Measurements from ENCODE around the gene EPS15.
"Not testable (repeated sequence)": the region's sequence is repeated elsewhere in the genome, so short reads cannot be mapped to it uniquely, and the experiment has no call there.

The EPS15 gene

DNA sequence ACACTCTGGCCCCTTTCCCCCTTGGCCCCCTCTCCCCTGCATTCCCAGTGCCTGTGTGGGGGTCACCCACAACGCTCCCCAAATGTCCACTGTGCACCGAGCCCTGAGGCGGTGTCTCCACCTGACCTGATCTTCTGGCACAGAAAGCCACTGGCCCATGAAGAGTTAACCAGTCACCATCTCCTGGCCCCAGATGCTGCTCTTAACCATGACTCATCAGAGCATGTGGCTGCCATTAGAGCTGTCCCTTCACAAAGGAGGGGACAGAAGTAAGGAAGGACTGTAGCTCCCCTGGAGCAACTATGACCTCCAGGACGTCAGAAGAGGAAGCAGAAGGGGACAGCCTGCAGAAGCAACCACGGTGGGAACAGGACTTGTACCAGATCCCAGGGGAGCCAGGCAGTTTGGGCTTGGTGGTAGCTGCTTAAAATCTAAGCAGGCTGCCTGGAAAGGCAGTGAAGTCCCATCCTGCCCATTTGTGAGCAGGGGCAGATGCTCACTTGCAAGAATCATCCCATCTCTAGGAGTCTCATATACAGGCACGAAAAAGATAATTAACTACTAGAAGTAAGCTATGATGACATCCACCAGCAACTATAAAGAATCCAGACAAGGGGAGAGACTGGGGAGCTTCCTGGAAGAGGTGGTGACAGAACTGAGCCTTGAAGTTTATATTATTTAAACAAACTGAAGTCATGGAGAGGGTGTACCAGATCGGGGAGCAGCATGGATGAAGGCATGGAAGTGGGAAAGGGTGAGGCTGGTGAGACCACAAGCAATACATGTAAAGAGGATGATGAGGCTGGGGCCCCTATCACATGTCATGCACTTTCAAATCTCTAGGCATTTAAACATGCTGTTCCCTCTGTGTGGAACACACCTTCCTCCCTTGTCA is 187.6 kb downstream of the EPS15 start:
- DNase-seq (ENCODE audit: low spot score) = no peak

DNA sequence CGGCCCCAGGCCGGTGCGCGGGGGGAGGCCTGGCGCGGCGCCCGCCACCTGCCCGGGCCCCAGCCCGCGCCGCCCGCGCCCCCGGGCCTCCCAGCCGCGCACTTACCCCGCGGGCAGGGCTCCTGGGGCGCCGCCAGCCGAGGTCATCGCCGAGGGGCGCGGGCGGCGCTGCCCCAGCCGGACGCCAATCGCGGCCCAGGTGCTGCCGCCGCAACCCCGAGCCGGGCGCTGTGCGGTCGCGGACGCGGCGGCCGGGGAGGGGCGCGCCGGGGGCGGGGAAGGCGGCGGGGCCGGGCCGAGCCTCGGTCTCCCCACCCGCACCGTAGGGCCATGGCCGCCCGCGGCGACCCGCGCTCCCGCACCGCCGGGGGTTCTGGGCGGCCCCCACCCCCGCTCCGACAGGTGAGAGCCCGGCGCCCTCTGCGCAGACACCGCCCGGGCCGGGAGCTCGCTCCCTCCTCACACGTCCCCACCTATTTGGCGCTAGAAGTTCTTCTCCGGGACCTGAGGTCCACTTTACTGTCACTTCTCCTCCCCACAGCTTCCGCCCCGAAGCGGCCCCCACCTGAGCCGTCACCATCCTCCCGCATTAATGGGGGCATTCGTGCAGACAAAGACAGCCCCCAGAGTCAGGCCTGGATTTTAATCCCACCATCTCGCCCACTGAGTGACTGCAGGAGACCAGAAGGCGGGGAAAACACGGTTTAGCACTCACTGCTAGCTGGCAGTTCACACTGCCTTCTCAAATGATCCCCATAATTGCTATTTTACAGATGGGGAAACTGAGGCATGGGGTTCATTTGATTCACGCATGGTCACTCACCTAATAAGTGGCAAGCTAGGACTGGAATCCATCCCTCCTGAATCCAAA is 188.5 kb downstream of the EPS15 start, which contains the start of gene TTC39A:
TSS of gene TTC39A (minus strand) at position 232 of the 871 bp plus-strand sequence. CDS start at position 147, 85 bp downstream.
- DNase-seq (ENCODE audit: low spot score) = no peak

DNA sequence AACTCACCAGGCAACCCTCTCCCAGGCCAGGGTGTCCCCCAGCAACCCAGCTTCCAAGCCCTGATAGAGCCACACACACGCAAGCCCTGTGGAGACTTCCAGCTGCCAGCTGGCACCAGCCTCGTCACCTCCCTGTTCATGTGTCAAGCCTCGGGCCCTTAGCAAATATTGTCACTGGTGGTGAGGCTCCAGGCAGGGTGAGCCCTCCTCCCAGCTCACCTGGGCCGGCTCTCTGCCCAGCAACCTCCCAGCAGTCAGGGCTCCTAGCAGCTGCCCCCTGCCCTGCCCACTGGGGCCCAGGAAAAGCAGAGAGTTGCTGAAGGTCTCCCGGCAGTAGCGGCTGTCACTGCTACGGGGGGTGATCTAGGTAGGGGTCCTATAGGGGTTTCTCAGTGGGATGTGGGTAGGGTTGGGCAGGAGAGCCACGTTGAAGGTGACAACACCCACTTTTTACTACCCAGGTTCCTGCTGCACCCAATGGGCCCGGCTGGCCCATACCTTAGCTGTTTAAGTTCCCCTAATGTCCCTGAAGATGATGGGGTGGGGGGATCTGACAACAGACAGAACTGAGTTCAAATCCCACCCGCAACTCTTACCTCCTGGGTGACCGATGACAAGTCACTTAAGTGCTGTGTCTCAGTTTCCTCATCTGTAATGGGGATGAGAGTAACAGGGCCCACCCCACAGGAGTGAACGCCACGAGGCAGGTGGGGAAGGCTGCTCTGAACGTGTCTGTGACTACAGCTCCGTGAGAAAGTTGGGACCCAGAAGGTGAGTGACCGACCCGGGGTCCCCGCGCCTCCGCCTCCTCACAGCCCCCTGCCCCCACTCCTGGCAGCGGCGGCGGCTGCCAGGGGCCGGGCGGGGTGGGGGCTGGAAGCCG is 189.4 kb downstream of the EPS15 start:
- DNase-seq (ENCODE audit: low spot score) = no peak

DNA sequence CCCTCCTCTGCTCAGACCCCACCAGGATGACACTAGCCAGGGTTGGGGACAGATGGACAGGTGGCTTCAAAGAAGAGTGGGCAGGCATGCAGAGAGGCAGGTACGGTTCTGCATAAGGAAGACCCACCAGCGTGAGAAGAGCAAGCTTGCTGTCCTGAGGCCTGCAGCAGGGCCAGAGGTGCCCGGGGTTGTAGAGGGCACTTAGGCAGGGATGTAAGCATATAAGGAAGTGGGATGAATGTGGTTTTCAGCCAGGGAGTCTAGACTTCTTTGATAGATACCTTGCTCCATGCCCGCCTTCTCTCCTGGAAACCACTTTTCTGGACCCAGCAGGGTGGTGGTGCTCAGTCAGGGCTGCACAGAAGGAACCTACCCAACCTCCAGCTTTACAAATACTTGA is 190.1 kb downstream of the EPS15 start:
- DNase-seq (ENCODE audit: low spot score) = no peak

DNA sequence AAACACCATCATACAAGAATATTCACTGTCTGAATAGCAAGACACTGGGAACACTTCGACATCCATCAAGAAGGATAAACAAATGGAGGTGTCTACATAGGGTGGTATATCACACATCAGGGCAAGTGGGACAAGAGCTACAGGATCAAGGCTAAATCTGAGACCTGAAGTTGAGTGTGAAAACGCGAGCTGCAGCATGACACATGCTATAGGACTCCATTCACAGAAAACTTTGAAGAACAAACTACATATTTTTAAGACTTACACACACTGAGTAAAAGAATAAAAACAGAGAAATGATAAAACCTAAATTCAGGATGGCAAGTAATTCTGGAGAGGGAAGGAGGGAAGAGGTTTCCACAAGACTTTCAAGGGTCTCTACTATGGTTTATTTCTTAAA is 190.8 kb downstream of the EPS15 start:
- no peak for DNase-seq (ENCODE audit: low spot score)

DNA sequence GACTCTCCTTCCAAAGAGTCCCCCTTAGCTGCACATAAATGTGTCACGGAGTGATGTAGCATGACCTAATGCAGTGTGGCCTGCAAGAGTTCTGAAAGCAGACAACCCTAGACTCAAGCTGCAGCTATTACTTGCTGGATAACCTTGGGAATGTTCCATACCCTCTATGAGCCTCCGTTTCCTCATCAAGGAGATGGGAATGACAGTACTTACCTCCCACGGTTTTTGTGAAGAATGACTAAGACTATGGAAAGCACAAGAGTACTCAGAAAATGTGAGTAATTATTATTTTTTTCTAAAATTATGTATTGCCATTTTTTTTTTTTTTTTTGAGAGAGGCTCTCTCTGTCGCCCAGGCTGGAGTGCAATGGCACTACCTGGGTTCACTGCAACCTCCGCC is 191.7 kb downstream of the EPS15 start:
- DNase-seq (ENCODE audit: low spot score) = no peak

DNA sequence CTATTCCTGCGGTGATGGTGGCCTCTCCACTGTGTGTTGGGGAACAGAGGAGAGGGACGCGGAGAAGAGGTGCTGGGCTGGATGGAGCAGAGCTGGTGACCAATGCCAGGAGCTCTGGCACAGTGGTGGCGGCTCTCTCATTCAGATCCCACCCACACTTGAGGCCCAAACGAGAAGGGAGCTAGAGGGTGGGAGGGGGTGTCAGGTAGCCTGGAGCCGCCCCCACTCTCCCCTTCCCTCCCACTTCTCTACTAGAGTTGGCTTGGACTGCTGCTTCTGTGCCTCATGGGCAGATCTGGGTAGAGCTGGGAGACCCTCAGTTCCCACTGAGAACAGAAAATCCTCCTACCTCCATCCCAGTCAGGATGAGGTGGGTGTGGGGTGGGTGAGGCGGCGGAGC is 192.2 kb downstream of the EPS15 start:
- DNase-seq (ENCODE audit: low spot score) = no peak

DNA sequence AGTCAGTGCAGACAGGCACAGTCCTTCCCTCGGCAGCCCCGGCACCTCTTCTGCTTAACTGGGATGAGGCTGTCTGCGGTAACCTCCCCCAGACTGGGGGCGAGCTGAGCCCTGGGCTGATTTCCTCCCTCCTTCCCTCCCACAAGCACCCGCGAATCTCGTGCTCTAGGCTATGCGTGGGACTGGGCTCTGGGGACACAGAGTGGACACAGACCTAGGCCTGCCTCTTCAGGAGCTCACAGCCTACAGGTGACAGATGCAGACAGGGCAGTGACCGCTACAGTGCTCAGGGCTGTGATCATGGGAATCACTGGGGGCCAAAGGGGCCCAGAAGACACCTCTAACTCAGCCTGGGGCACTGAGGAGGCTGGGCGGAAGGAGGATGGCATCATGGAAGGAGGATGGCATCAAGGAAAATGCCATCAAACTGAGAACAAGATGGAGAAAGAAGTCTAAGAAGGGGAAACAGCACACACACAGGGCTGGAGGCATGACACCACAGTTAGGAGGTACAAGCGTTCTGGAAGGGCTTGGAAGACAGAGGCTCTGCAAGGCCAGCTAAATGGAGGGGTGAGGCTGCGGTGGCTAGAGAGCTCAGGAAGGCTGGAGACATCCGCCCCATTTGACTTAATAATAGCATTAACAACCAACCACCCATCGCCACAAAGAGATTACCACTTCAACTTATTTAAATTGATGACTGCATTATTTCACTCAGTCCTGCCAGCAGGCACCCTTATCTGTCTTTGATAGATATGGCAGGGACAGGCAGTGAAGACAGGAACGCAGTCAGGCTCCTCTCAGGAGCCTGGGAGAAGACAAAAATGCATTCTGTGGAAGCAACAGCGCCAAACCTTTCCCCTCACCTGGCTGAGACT is 192.9 kb downstream of the EPS15 start:
- no peak for DNase-seq (ENCODE audit: low spot score)

DNA sequence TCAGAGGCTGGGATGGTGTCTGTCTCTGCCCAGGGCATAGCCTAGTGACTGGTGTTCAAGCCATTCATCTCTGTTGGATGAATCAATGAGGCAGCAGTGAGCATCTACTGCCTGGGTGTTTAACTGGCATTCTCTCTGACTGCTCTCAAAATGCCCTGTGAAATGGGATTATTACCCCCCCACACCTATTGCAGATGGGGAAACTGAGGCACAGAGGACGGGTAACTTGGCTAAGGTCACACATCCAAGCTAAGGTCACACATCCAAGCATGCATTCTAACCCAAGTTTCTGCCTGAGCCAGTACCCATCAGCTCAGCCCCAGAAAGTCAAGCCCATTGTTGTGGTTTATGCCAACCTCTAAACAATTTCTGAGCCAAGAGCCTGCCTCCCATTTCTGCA is 193.7 kb downstream of the EPS15 start:
- DNase-seq (ENCODE audit: low spot score) = no peak

DNA sequence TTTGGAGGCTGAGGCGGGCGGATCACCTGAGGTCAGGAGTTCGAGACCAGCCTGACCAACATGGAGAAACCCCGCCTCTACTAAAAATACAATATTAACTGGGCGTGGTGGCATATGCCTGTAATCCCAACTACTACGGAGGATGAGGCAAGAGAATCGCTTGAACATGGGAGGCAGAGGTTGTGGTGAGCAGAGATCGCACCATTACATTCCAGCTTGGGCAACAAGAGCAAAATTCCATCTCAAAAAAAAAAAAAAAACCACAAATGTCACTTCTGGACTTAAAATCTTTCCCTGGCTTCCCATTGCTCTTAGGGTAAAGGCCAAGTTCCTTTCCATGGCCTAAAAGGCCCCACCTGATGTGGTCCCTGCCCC is 194.1 kb downstream of the EPS15 start:
- not testable (repeated sequence) for DNase-seq (ENCODE audit: low spot score)

DNA sequence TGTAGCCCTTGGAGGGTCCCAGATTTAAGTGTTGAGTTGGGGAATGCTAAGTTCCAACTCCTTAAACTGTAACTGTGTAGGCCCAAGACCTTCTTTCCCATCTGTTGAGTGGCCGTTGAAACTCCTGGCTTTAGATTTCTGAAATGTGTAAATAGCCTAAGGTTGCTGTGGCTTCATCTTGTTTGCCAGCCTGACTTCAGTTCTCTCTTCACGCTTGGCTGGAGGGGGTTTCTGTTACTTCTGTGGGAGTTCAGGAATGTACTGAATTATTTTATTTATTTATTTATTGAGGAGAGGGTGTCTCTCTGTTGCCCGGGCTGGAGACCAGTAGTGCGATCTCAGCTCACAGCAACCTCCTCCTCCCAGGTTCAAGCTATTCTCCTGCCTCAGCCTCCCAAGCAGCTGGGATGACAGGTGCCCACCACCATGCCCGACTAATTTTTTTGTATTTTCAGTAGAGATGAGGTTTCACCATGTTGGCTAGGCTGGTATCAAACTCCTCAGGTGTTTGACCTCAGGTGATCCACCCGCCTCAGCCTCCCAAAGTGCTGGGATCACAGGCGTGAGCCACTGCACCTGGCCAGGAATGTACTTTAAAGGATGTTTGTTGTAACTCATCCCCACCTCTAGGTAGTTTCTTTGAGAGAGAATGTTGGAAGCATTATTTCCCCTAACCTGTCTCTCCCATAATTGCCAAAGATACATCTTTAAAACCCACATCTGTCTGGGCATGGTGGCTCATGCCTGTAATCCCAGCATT is 194.6 kb downstream of the EPS15 start:
- no peak for DNase-seq (ENCODE audit: low spot score)

DNA sequence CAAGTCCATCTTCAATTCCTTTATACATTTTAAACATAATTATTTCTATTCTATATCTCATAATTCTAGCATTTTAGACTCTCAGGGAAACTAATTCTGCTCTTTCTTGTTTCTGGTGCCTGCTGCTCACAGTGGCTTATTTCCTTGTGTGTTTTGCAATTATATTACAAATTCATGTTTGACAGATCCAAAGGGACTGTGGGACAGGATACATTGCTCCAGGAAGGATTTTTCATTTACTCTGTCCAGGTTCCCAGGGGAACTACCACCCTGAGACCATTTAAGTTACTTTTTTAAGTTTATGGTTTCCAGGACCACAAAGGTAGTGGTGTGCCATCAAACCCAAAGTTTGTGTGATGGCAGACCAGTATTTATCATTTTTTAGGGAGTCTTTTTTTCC is 195.3 kb downstream of the EPS15 start:
- DNase-seq (ENCODE audit: low spot score) = no peak

DNA sequence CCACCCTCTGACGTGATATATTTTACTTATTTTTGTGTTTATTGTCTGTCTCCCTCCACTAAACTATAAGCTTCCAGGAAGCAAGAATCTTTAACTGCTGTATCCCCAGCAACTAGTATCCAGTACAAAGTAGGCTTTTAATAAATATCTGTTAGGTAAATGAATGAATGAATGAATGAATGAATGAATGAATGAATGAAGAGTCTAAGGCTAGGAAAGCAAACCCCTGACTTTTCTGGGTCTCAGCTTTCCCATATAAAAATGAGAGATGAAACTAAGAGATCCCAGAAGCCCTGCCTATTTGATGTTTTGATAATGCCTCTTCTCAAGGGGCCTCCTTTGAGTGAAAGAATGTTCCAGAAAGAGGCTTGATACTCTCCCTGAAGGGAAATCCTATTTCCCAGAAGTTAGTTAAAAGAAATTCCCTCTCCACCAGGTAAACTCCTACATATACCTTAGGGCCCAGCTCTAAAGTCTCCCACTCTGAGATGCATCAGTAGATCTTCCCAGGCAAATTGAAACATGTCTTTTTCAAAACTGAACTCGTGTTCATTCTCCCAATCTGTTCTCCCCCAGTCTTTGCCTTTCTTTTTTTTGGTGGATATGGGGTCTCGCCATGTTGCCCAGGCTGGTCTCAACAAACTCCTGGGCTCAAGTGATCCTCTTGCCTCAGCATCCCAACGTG is 196.5 kb downstream of the EPS15 start:
- DNase-seq (ENCODE audit: low spot score) = no peak

DNA sequence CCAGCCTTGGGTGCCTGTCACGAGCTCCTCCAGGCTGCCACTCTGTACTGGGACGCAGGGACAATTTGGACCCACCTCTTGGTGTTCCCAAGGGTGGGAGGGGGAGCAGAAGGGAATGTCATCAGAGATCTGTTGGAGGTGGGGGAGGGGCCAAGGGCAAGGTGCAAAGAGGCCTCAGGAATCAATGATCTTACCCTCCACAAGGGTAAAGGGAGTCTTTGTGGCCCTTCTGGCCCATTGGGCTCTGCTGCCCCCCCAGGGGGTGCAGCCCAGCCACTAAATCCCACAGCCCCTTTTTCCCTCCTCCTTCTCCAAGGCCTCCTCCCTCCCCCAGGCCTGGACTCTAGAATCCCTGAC is 197.2 kb downstream of the EPS15 start:
- DNase-seq (ENCODE audit: low spot score) = no peak

DNA sequence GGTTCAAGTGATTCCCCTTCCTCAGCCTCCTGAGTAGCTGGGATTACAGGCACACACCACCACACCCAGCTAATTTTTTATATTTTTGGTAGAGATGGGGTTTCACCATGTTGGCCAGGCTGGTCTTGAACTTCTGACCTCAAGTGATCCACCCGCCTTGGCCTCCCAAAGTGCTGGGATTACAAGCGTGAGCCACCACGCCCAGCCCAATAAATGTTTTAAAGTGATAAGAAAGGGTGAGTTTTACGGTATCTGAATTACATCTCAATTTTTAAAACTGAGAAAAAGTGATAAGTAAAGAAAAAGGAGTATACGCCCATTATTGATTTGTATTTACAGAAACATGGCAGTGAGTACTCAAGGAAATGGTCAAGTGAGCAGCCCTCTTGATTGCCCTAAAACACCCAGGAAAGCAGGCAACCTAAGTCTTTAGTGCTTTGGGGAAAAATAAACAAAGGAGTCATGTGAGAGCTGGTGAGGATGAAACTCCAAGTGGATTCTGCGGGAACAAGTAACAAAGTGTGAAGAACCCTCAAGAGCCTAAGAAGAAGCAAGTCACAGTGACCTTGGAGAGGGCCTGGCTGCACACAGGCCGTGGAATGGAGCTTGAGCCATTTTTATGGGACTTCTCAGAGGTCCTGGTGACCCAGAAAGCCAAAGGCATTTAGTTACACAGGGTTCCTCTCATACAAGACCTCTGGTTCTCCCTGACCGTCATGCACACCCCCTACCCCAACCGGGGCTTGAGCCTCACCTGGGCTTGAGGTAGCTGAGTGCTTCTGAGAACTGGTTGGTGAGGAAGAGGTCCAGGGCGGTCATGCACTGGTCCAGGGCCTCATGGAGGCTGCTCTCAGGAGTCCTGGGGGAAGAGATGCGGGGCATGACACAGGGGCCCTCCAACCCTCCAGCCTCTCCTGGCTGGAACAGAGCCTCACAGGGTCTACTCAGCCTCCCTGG is 197.8 kb downstream of the EPS15 start:
- DNase-seq (ENCODE audit: low spot score) = no peak

DNA sequence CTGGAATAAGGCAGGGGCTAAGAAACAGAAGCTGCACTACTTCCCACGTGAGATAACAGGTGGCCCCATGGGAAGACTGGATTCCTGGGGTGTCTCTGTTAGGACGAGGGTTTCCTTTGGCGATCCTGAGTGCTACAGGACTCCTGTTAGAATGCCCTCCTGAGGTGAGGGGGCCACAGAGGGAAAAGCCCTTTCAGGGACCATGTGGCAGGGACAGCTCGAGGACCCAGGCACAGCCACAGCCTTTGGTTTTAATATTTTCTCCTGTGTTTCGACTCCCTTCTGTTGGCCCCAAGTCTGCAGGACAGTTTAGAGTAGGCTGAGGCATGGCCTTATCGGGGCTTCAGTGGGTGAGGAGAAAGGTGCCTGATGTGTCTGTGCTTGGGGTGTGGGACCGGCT is 201.3 kb downstream of the EPS15 start:
- no peak for DNase-seq (ENCODE audit: low spot score)

DNA sequence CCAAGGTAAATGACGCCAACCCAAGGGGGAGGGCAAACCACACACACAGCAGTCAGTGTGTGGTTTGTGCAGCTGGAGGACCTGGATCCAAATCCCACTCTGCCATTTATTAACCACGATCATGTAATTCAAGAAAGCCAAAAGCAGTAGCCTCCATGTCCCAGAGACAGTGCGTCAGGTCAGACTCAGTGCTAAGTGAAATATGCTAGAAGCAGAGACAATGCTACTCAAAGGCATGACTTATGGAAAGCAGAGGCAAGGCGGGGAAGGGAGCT is 202.3 kb downstream of the EPS15 start:
- DNase-seq (ENCODE audit: low spot score) = no peak

DNA sequence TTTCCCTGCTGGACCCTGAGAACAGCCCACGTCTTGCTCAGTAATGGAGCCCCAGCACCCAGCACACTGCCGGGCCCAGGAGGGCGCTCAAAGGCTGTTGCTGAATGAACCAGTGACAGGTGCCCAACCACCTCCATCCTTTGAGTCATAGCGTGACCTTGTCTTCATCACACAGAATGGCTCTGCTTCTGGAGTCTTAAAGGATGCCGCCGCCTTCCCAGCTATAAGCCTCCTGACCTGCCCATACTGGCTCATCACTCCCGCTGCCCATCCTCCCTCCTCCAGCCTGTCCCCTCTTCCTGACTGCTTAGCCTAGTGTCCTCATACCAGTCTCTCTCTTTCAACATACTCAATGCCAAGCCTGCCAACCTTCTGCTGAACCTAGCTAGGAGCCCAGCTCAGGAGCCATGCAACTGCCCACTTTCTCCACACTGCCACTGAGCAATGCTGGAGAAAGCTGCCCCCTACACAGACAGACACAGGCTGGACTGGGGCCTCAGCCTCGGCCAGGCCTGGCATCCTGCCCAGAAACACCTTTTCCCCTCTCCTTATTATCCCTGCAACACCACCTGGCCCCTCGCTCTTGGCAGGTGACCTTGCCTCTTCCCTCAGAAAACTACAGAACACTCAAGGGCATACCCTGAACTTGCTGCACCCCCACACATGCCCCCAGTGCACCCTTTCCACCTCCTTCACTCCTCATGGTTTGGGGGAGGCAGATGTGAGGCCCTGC is 202.8 kb downstream of the EPS15 start:
- no peak for DNase-seq (ENCODE audit: low spot score)

Measured in pons (tissue), 1 donor.